Fibroblast of pulmonary artery (primary cell): Measurements from ENCODE around the gene HACD2.
A peak's percentile ranks its signal among the peaks of the same experiment; 100 is the strongest.

Experiments
- DNase-seq: peaks from one replicate; pipeline ENCODE4 v3.0.0-alpha.2; 2010; ENCODE audit warnings: low read depth
- H3K4me3 ChIP-seq: replicated peaks from 2 replicates; pipeline ENCODE4 v1.5.1; 2011; ENCODE audit warnings: low read depth, mild to moderate bottlenecking, control low read depth, low read length, moderate library complexity
- TF ChIP-seq, protein P1 (sequence below): IDR thresholded peaks from 2 replicates; pipeline ENCODE4 v1.5.1; 2011; ENCODE audit warnings: mild to moderate bottlenecking, control low read depth, low read length, inconsistent platforms; ENCODE audit errors: missing control alignments

HACD2 gene

GRCh38 chr3:123597561-123597960 is 12.7 kb upstream of the HACD2 start:
- DNase-seq: no peak
- TF ChIP-seq, protein P1, sequence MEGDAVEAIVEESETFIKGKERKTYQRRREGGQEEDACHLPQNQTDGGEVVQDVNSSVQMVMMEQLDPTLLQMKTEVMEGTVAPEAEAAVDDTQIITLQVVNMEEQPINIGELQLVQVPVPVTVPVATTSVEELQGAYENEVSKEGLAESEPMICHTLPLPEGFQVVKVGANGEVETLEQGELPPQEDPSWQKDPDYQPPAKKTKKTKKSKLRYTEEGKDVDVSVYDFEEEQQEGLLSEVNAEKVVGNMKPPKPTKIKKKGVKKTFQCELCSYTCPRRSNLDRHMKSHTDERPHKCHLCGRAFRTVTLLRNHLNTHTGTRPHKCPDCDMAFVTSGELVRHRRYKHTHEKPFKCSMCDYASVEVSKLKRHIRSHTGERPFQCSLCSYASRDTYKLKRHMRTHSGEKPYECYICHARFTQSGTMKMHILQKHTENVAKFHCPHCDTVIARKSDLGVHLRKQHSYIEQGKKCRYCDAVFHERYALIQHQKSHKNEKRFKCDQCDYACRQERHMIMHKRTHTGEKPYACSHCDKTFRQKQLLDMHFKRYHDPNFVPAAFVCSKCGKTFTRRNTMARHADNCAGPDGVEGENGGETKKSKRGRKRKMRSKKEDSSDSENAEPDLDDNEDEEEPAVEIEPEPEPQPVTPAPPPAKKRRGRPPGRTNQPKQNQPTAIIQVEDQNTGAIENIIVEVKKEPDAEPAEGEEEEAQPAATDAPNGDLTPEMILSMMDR: no peak
- no peak overlapping the region for H3K4me3 ChIP-seq

DNA sequence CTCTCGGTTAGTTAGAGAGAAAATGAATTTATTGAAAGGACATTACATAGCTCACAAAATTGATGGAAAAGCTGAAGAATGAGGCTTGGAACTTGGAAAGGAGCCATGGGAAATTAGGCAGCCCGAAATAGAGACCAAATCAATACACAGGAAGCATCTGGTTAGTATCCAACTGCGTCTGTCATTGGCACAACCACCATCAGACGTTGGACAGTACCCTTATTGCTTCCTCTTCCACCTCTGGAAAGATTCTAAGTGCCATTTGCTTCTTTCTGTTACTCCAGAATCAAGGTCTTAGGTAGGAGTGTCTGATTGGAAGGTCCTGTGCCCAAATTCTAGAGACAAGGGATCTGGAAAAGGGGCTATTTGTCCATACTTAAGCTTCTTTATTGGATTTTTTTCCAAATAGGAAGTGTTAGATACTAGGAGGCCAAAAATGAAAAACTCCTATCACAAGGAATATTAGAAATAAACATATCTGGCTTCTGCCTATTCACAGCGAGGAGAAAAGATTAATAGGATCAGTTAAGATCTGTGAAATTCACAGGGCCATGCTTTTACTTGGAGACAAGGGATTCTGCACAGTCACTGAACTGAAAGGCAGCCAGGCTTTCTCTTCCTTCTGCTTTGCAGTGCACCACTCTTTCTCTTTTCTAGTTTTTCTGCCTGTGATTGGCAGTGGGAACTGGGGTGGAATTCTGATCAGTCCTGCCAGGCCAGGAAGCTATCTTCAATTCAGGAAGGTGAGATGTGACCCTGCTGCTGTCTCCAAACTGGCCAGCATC is 10.7 kb upstream of the HACD2 start:
- H3K4me3 ChIP-seq: no peak overlapping the region
- TF ChIP-seq, protein P1: no peak
- DNase-seq: no peak

GRCh38 chr3:123593381-123593780 is 8.5 kb upstream of the HACD2 start:
- DNase-seq: no peak
- TF ChIP-seq, protein P1: no peak
- H3K4me3 ChIP-seq: no peak overlapping the region

- no peak for DNase-seq
Measured at GRCh38 chr3:123590685-123591450, 6.0 kb upstream of the HACD2 start.

DNA sequence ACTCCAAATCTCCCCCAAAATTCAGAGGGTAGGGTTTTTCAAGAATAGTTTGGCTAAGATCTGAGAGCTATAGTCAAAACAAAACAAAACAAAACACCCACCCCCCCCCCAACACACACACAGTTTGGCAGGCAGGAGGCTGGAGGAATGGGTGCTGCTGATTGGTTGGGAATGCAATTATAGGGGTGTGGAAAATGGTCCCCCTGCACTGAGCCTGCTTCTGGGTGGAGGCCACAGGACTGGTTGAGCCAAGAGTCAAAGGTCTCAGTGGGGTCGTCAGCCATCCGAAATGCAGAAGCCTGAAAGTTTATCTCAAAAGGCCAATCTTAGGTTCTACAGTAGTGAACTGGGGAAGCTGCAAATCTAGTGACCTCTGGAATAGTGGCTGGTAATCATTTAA is 2.5 kb upstream of the HACD2 start:
- TF ChIP-seq, protein P1: no peak
- DNase-seq: no peak
- H3K4me3 ChIP-seq: no peak overlapping the region

More at GRCh38 chr3:123590685-123591450, 6.0 kb upstream of the HACD2 start:
- TF ChIP-seq, protein P1: no peak
- H3K4me3 ChIP-seq: no peak overlapping the region

GRCh38 chr3:123586968-123587367 is 2.1 kb upstream of the HACD2 start:
- no peak overlapping the region for H3K4me3 ChIP-seq
- peak; percentile 31 for DNase-seq
- TF ChIP-seq, protein P1: no peak
